Natural killer cell treated with Interleukin-12 subunit alpha and Interleukin-12 subunit beta and Interleukin-15 and Interleukin-18, amount 100 ng/mL, for 72 hours (primary cell): ENCODE data around the gene GLB1L3. TPM values are rescaled to one million over a fixed set of nuclear protein-coding genes. Genes with fewer than 3 reads are reported as not detected.

ENCODE experiments used
- ATAC-seq, 2 donors: fragments of 150-1000 bp; cut with Tn5 transposase in 1 of 2; sonication (Bioruptor Pico), chemical (Tn5 transposase) in 1 of 2; 2 replicates each; pipeline ENCODE4 v1.10.0; 2021
- DNase-seq: peaks from one replicate; pipeline ENCODE4 v3.0.0; 2022; ENCODE audit warnings: low spot score
- H3K27ac Mint-ChIP-seq, 2 donors: 1 replicate in 1 of 2; 2 replicates in 1 of 2; pipeline ENCODE4 v1.8.0; 2022; ENCODE audit warnings: mixed read lengths in 2 of 2, mild to moderate bottlenecking in 1 of 2, moderate library complexity in 1 of 2
- H3K27me3 Mint-ChIP-seq, 2 donors: 1 replicate in 1 of 2; 2 replicates in 1 of 2; pipeline ENCODE4 v1.8.0; 2022; ENCODE audit warnings: mixed read lengths in 2 of 2
- H3K36me3 Mint-ChIP-seq: one replicate; pipeline ENCODE4 v1.8.0; 2022; ENCODE audit warnings: mixed read lengths
- H3K4me1 Mint-ChIP-seq, 2 donors: 1 replicate in 1 of 2; 2 replicates in 1 of 2; pipeline ENCODE4 v1.8.0; 2022; ENCODE audit warnings: low read depth in 2 of 2, mixed read lengths in 2 of 2, mild to moderate bottlenecking in 1 of 2
- H3K4me3 Mint-ChIP-seq: one replicate; pipeline ENCODE4 v1.8.0; 2022; ENCODE audit warnings: mixed read lengths
- H3K9me3 Mint-ChIP-seq: 2 replicates; pipeline ENCODE4 v1.8.0; 2022; ENCODE audit warnings: mixed read lengths
- total RNA-seq, 2 donors: library from RNA; stranded (reverse); gene quantifications; one replicate each; pipeline ENCODE4 v1.2.3, GENCODE V29; 2022

GLB1L3 gene
- total RNA-seq, 2 donors from 2014 or later, result 1.9 TPM; not detected in 1

DNA sequence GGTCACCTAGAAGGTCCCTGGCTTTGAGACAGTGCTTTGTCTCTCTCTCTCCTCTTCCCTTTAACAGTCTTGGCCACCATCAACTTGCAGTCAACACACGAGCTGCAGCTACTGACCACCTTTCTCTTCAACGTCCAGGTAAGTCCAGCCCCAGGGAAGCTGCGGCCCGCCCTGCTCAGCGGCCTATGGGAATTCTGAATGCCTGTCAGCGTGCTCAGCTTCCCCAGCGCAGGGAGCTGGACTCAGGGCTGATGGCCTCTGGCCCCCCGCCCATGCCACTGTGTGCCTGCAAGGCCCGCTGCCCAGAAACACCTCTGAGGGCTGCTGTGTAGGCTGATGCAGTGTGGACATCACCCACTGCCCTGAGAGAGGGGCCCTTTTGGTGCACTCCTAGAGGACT, 88.1 kb downstream of the GLB1L3 start:
- no peak for ATAC-seq
- H3K36me3 Mint-ChIP-seq, result no peaks in the 10 kb centered on the region

DNA sequence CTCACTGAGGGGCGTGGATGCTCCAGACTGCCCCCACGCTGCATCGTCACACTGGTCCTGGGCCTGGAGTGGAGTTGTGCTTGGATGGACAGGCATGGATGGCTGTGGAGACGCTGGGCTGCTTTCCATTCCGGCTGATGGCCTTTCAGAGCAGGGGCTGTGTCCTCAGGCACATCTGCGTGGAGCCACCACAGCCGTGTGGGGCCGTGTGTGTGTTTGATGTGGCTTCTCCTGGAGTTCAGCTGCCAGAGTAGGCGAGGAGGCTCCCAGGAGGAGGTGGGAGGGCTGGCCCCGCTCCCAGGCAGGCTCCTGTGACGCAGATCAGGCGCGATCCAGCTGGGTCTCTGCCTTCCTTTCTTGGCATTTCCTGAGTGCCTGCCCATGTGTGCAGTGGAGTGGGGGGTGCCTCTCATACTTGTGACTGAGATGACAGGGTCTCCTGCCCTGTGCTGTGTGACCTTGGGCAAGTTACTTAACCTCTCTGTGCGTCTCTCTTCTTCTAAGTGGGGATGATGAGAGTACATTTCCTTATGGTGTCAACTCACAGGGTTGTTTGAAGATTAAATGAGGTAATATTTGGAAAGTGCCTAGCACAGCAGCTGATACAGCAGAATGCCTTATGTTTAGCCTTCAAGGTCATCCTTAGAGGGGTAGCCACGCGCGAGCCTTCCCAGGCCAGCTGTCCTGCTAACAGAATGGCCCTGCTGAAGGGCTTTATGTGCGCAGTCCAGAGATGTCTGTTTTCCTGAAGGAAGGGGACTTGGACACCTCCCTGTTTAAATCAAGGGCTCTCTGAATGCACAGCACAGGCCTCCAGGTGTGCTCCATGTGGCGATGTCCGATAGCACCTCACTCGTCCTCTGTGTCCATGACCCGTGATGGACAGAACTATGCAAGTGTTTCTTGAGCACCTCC, 89.1 kb downstream of the GLB1L3 start:
- H3K9me3 Mint-ChIP-seq, result no peaks in the 10 kb centered on the region
- DNase-seq (peak; percentile 32), ATAC-seq (no peak)
- H3K4me1 Mint-ChIP-seq, result peaks cover under 1 to 7% of the 10 kb centered on the region in 2 donors
- H3K36me3 Mint-ChIP-seq, result no peaks in the 10 kb centered on the region
- peaks cover 6 to 9% of the 10 kb centered on the region in 2 donors for H3K27me3 Mint-ChIP-seq
- H3K4me3 Mint-ChIP-seq, result no peak overlapping the region
- no peak overlapping the region for H3K27ac Mint-ChIP-seq

More for the DNA sequence above, 88.1 kb downstream of the GLB1L3 start:
- H3K27me3 Mint-ChIP-seq, result peaks cover 9 to 13% of the 10 kb centered on the region in 2 donors
- no peak overlapping the region for H3K4me3 Mint-ChIP-seq
- no peak for DNase-seq
- peaks cover 10 to 15% of the 10 kb centered on the region in 2 donors for H3K4me1 Mint-ChIP-seq
- H3K27ac Mint-ChIP-seq, result no peak overlapping the region
- H3K9me3 Mint-ChIP-seq, result no peaks in the 10 kb centered on the region

DNA sequence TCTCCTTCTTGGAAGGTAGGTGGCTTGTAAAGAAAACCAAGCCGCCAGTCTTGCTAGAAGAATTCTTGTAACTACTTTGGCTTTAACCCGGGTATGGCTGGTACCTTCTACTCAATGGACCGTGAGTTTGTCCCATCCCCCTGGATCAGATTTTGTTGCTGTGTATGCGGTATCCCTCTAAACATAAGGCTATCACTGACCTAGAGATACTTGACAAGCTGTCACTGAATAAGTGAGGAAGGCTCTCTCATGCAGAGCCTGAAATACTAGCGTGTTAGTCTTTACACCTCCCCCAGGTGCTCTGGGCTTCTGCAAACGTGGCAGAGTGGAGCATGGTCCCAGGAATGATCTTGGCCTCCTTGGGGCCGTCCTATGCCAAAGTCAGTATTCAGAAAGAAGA, 90.1 kb downstream of the GLB1L3 start:
- H3K36me3 Mint-ChIP-seq, result no peaks in the 10 kb centered on the region
- peaks cover 6 to 9% of the 10 kb centered on the region in 2 donors for H3K27me3 Mint-ChIP-seq
- H3K9me3 Mint-ChIP-seq, result no peaks in the 10 kb centered on the region
- ATAC-seq (no peak), DNase-seq (no peak)
- no peak overlapping the region for H3K27ac Mint-ChIP-seq
- peaks cover 0 to 7% of the 10 kb centered on the region in 2 donors for H3K4me1 Mint-ChIP-seq
- no peak overlapping the region for H3K4me3 Mint-ChIP-seq

DNA sequence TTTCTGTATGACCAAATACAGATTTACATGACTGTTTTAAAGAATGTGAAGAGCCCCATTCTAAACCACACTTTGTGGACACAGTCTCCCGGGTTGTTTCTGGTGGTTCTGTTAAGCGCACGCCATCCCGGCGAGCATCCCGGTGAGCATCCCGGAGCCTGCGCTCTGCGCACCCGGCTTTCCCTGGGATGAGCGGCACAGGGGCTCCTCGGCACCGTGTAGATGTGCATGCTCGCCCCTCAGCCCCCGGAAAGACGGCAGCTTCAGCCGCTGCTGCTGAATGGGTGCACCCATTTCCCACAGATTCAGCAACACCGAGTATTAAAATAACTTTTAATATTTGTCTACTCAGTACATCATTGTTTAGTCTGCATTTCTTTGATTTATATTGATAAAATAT, 91.6 kb downstream of the GLB1L3 start:
- H3K27me3 Mint-ChIP-seq, result no peaks in the 10 kb centered on the region
- ATAC-seq (no peak), DNase-seq (peak; percentile 45)
- no peaks in the 10 kb centered on the region for H3K9me3 Mint-ChIP-seq
- H3K27ac Mint-ChIP-seq, result no peak overlapping the region
- H3K4me1 Mint-ChIP-seq, result peaks cover 0 to 5% of the 10 kb centered on the region in 2 donors
- no peak overlapping the region for H3K4me3 Mint-ChIP-seq
- H3K36me3 Mint-ChIP-seq, result no peaks in the 10 kb centered on the region

Other genes with a start within 250 kb of the GLB1L3 start
- 1 to 10 TPM; 2.9 to 5.7 TPM for gene JAM3, start 207.3 kb upstream of the GLB1L3 start, total RNA-seq
- 100 to 1,000 TPM in 1 of 2 donors, 10 to 100 TPM in 1; 55.6 to 121 TPM for gene NCAPD3, start 52.4 kb upstream of the GLB1L3 start, total RNA-seq
- gene VPS26B, start 51.7 kb upstream of the GLB1L3 start, total RNA-seq, result 10 to 100 TPM; 33.5 to 33.9 TPM
- gene THYN1, start 23.0 kb upstream of the GLB1L3 start, total RNA-seq, result 10 to 100 TPM; 34.4 to 45.9 TPM
- gene ACAD8, start 22.8 kb upstream of the GLB1L3 start, total RNA-seq, result 10 to 100 TPM; 21.1 to 29.2 TPM
- 10 to 100 TPM in 1 of 2 donors, 1 to 10 TPM in 1; 1.7 to 15.0 TPM for gene GLB1L2, start 55.6 kb downstream of the GLB1L3 start, total RNA-seq
- gene B3GAT1, start 135.9 kb downstream of the GLB1L3 start, total RNA-seq, result 10 to 100 TPM in 1 of 2 donors, 1 to 10 TPM in 1; 5.4 to 10.2 TPM